NB4 (cell line): Measurements from ENCODE around the gene CHMP2A.
A peak's percentile ranks its signal among the peaks of the same experiment; 100 is the strongest.

Source experiments
- CTCF ChIP-seq: IDR thresholded peaks from one replicate; pipeline ENCODE4 v1.5.1; 2012; ENCODE audit warnings: low read depth, low read length
- MAX ChIP-seq: IDR thresholded peaks from 2 replicates; pipeline ENCODE4 v1.6.1; 2011; ENCODE audit warnings: low read depth, low read length
- POLR2A ChIP-seq: IDR thresholded peaks from 2 replicates; pipeline ENCODE4 v1.6.1; 2011; ENCODE audit warnings: mild to moderate bottlenecking; ENCODE audit not compliant: insufficient read length; ENCODE audit errors: extremely low read depth

- TF ChIP-seq POLR2A: peak; percentile 58
- no peak for TF ChIP-seq CTCF
- peak; percentile 39; the same call in 1 of the 2 replicates for TF ChIP-seq MAX
Observed at GRCh38 chr19:58575183-58576041, 20.5 kb upstream of the CHMP2A start.
